ENCODE results near the gene IL5. TPM values are rescaled to one million over a fixed set of nuclear protein-coding genes. Genes with fewer than 3 reads are reported as not detected.
"Not testable (repeated sequence)": the region's sequence is repeated elsewhere in the genome, so short reads cannot be mapped to it uniquely, and the experiment has no call there.

Gene IL5
- total RNA-seq, result not detected

GRCh38 chr5:132543472-132544201, at the start of gene IL5:
IL5 (minus strand) TSS chr5:132543522; CDS start chr5:132543478, 44 bp downstream.
- H3K36me3 ChIP-seq, result no peaks in the 10 kb centered on the region
- 80 to 84% methylated on average over 7 of the region's 7 CpGs for WGBS, 2 donors

GRCh38 chr5:132592521-132592920, 49.2 kb upstream of the IL5 start:
- TF ChIP-seq CTCF (IDR thresholded peaks at IDR 0.05) (no peak), POLR2A (IDR thresholded peaks at IDR 0.05) (no peak), EP300 (IDR thresholded peaks at IDR 0.05) (no peak)
- 55 to 67% methylated on average over 2 of the region's 2 CpGs for WGBS, 2 donors

More at GRCh38 chr5:132543472-132544201, at the start of gene IL5:
- no peaks in the 10 kb centered on the region for H3K9me3 ChIP-seq
- DNase-seq (ENCODE audit: low spot score in 2 of 2), result no peak
- H3K27ac ChIP-seq, result no peak within 1 kb of the TSS
- no peaks in the 10 kb centered on the region for H3K27me3 ChIP-seq
- no peaks in the 10 kb centered on the region for H3K4me1 ChIP-seq
- no peak for TF ChIP-seq POLR2A (IDR thresholded peaks at IDR 0.05)
- TF ChIP-seq EP300 (IDR thresholded peaks at IDR 0.05), result no peak
- TF ChIP-seq CTCF (IDR thresholded peaks at IDR 0.05), result no peak
- H3K4me3 ChIP-seq, result no peak within 1 kb of the TSS

GRCh38 chr5:132591145-132591544, 47.8 kb upstream of the IL5 start:
- 81 to 82% methylated on average over 3 of the region's 3 CpGs for WGBS, 2 donors
- Histone ChIP-seq H3K4me1 (no peaks in the 10 kb centered on the region), H3K27me3 (no peaks in the 10 kb centered on the region), H3K4me3 (no peak overlapping the region), H3K27ac (no peak overlapping the region), H3K36me3 (peaks cover 0 to 77% (median 0%) of the 10 kb centered on the region in 3 donors), H3K9me3 (no peaks in the 10 kb centered on the region)
- no peak for TF ChIP-seq EP300 (IDR thresholded peaks at IDR 0.05)
- TF ChIP-seq POLR2A (IDR thresholded peaks at IDR 0.05), result no peak
- no peak for TF ChIP-seq CTCF (IDR thresholded peaks at IDR 0.05)
- DNase-seq (ENCODE audit: low spot score in 2 of 2), result no peak

More at GRCh38 chr5:132592521-132592920, 49.2 kb upstream of the IL5 start:
- H3K27me3 ChIP-seq, result no peaks in the 10 kb centered on the region
- H3K36me3 ChIP-seq, result peaks cover 0 to 79% (median 0%) of the 10 kb centered on the region in 3 donors
- no peaks in the 10 kb centered on the region for H3K4me1 ChIP-seq
- no peaks in the 10 kb centered on the region for H3K9me3 ChIP-seq
- no peak overlapping the region for H3K4me3 ChIP-seq
- H3K27ac ChIP-seq, result no peak overlapping the region
- no peak for DNase-seq (ENCODE audit: low spot score in 2 of 2)

GRCh38 chr5:132589467-132589866, 46.1 kb upstream of the IL5 start:
- H3K27ac ChIP-seq, result no peak overlapping the region
- no peak for DNase-seq (ENCODE audit: low spot score in 2 of 2)
- no peaks in the 10 kb centered on the region for H3K4me1 ChIP-seq
- 79 to 85% methylated on average over 1 of the region's 1 CpG for WGBS, 2 donors
- no peak for TF ChIP-seq POLR2A (IDR thresholded peaks at IDR 0.05)
- no peak for TF ChIP-seq CTCF (IDR thresholded peaks at IDR 0.05)
- TF ChIP-seq EP300 (IDR thresholded peaks at IDR 0.05), result no peak
- no peak overlapping the region for H3K4me3 ChIP-seq
- H3K9me3 ChIP-seq, result no peaks in the 10 kb centered on the region
- H3K36me3 ChIP-seq, result peaks cover 0 to 77% (median 0%) of the 10 kb centered on the region in 3 donors
- H3K27me3 ChIP-seq, result no peaks in the 10 kb centered on the region

DNA sequence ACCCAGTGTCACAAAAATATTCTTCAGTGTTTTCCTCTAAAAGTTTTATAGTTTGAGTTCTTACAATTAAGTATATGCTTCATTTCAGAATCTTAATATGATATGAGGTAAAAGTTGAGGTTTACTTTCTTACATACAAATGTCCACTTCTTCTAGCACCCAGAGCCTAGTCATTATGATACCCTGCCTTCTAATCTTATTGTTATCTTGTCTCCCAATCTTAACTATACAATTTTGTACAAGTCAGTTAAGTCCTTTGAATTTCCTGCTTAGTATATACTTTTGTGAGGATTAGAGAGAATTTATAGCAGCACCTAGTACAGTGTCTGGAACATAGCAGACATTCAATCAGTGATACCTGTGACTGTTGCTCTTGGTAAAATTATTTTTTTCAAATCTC, 42.7 kb upstream of the IL5 start:
- TF ChIP-seq POLR2A (IDR thresholded peaks at IDR 0.05) (no peak), EP300 (IDR thresholded peaks at IDR 0.05) (no peak), CTCF (IDR thresholded peaks at IDR 0.05) (no peak)
- H3K36me3 ChIP-seq, result peaks cover 0 to 86% (median 0%) of the 10 kb centered on the region in 3 donors
- no peak overlapping the region for H3K27ac ChIP-seq

GRCh38 chr5:132584560-132584959, 41.2 kb upstream of the IL5 start:
- not testable (repeated sequence) for DNase-seq (ENCODE audit: low spot score in 2 of 2); H3K27ac ChIP-seq; H3K4me3 ChIP-seq; H3K4me1 ChIP-seq; H3K9me3 ChIP-seq; H3K27me3 ChIP-seq
- peaks cover 0 to 77% (median 0%) of the 10 kb centered on the region in 3 donors for H3K36me3 ChIP-seq
- 97 to 100% methylated on average over 2 of the region's 2 CpGs for WGBS, 2 donors

More for the DNA sequence above, 42.7 kb upstream of the IL5 start:
- no peaks in the 10 kb centered on the region for H3K4me1 ChIP-seq
- no peak for DNase-seq (ENCODE audit: low spot score in 2 of 2)
- no peak overlapping the region for H3K4me3 ChIP-seq
- H3K27me3 ChIP-seq, result no peaks in the 10 kb centered on the region
- no peaks in the 10 kb centered on the region for H3K9me3 ChIP-seq
